Dermis blood vessel endothelial cell (primary cell): ENCODE data around the gene LARGE1. TPM values are rescaled to one million over a fixed set of nuclear protein-coding genes. Genes with fewer than 3 reads are reported as not detected.
"Not testable (repeated sequence)": the region's sequence is repeated elsewhere in the genome, so short reads cannot be mapped to it uniquely, and the experiment has no call there.

Source experiments
- DNase-seq: peaks from one replicate; pipeline ENCODE4 v3.0.0; 2010
- total RNA-seq: library from RNA; depleted of rRNA; stranded (reverse); fragments of >200 nt; gene quantifications from 2 replicates; pipeline ENCODE4 v1.2.3, GENCODE V29; 2014

LARGE1 gene
- total RNA-seq, 1 donor from 2014 or later, result 14.0 TPM

GRCh38 chr22:33589297-33589696 is 331.0 kb downstream of the LARGE1 start:
- no peak for DNase-seq

GRCh38 chr22:33588860-33589259 is 331.4 kb downstream of the LARGE1 start:
- DNase-seq, result no peak

GRCh38 chr22:33584152-33584551 is 336.1 kb downstream of the LARGE1 start:
- no peak for DNase-seq

GRCh38 chr22:33582822-33583400 is 337.4 kb downstream of the LARGE1 start:
- DNase-seq, result no peak

DNA sequence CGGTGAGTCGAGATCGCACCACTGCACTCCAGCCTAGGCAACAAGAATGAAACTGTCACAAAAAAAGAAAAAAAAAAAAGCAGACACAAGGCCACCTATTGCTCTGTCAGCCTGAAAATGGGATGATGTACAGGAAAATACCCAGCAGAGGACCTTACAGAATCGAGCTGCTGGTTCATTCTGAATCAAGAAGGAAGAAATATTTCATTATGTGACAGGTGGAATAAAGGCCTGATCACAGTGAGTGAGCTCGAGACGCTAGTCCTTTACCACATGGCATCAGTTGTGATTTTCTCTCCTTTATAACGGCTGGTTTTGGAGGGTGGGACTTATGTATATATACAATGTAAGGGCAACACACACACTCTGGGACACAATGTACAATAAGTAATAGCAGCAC is 340.0 kb downstream of the LARGE1 start:
- DNase-seq, result no peak

- peak; percentile 23 for DNase-seq
These were observed 340.7 kb downstream of the LARGE1 start for GRCh38 chr22:33579448-33580093.

DNA sequence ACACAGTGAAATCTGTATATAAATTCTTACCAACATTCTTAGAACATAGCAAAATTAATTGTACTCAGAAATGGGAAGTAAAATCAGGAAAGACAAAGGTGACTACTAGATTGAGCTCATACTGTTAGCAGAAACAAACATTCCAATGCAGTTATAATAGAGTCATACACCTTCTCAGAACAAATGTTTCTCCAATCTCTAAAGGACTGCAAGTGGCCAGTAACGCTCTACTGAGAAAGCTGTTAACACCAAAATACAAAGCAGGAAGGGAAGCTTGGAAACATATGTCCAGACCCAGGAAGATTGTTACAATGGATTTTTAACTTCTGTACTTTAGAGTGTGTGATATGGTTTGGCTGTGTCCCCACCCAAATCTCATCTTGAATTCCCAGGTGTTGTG is 341.5 kb downstream of the LARGE1 start:
- no peak for DNase-seq

DNA sequence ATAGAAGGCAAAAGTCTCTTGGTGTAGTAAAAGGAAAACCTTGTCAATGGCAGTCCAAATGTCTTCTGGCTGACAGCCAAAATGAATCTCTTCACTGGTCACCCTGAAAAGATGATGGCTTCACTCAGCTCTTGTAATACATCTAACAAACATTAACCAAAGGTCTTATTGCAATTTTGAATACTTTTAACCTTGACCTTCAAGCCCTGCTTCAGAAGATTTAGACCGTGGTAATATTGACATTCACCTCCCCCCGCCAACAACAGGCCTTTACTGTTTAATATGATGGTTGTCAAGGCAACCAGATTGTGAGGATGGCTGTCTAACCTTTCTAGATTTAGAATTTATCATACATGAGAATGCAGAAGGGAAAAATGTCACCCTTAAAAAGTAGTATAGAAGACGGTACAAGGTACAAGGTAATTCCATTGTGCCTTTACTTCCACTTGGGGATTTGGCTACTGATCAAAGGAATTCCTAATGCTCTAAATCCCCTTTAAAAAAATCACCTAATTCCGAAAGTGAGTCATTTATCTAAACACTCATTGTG is 342.3 kb downstream of the LARGE1 start:
- no peak for DNase-seq

DNA sequence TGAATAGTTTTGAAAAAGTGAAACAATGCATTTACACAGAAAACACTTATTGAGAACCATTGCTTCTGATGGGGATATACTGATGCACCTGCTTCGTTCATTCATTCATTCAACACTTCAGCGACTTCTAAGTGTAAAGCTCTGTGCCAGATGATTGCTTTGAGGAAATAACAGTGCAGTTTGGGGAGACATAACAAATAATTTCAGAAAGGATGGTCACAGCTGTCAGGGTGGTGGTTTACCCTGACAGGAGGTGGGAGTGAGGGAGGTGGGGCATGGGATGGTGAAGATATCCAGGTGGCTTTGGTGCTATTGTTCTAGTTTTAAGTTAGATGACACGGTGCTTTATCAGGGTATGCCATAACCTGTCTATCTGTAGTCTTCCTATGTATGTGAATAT is 344.1 kb downstream of the LARGE1 start:
- DNase-seq, result no peak

DNA sequence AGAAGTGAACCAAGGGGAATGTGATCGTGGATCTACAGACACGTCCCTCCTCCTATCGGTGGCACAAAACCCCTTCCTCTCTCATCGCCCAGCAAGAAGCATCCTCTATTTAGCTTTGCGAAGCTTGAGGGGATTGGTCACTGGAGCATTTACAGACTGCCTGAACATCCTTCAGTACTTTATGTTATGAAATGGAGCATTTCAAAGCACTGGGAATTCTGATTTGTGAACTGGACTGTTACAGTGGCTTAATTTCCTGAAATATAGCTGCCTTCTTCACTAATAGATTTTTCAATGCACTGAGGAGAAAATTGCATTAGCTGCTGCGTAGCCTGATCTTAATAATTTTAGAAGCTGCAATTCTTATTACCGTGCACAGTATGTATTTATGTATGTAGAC is 344.5 kb downstream of the LARGE1 start:
- no peak for DNase-seq

DNA sequence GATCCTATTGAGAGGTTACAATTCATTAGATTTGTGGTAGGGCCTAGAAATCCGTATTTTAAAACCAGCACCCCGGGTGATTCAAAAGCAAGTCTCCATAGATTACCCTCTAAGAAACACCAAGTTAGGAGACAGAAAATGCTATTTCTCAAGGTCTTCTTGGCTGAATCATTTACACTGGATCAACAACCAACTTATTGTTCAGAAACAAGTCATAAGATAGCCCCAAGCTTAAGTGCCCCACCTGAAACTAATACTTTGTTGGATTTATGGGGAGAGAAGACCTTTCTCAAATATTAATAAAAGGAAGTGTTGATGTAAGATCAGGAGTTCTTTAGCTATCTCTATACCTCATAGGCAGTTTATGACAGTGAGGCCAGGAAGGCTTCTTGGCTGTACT is 345.2 kb downstream of the LARGE1 start:
- no peak for DNase-seq

- no peak for DNase-seq
These were observed 346.8 kb downstream of the LARGE1 start for GRCh38 chr22:33573479-33573878.

- DNase-seq, result no peak
These were observed 348.2 kb downstream of the LARGE1 start for GRCh38 chr22:33572086-33572485.

DNA sequence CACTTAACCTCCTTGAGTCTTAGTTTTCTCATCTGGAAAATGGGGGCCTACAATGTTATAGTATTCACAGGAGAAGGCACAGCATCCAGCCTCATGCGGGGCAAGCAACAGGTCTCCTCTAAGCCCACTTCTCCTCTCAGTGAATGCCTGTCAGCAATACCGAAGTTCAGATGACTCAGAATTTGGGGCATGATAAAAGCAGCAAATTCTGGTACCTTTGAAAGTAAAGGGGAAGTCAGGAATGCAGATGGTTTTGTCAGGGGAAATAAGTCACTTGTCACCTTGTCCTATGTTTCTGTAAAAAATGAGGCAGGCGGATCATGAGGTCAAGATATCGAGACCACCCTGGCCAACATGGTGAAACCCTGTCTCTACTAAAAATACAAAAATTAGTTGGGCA is 350.2 kb downstream of the LARGE1 start:
- no peak for DNase-seq

- DNase-seq, result no peak
These were observed 350.7 kb downstream of the LARGE1 start for GRCh38 chr22:33569559-33569958.

DNA sequence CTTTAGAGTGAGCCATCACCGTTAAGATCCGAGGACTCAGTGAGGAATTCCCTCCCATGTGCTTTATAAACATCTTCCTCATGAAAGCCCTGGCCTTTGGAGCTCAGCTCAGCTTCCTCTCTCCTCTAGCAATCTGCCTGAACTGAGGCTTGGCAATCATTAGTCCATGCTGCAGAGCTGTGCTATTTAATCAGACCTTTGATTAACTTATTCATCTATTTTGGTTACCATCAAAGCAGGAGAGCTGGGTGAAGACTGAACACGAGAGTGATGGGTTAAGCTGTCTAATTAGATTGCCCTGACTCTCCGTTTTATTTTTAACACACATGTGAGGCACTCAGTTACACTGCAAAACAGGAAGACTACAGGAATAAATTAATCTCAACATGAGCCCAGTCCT is 351.3 kb downstream of the LARGE1 start:
- DNase-seq, result no peak

DNA sequence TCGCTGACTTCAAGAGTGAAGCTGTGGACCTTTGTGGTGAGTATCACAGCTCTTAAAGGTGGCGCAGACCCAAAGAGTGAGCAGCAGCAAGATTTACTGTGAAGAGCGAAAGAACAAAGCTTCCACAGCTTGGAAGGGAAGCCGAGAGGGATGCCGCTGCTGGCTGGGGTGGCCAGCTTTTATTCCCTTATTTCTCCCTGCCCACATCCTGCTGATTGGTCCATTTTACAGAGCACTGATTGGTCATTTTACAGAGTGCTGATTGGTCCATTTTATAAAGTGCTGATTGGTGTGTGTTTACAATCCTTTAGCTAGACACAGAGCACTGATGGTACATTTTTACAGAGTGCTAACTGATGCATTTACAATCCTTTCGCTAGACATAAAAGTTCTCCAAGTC is 353.8 kb downstream of the LARGE1 start:
- not testable (repeated sequence) for DNase-seq

GRCh38 chr22:33565580-33565995 is 354.7 kb downstream of the LARGE1 start:
- DNase-seq, result no peak

DNA sequence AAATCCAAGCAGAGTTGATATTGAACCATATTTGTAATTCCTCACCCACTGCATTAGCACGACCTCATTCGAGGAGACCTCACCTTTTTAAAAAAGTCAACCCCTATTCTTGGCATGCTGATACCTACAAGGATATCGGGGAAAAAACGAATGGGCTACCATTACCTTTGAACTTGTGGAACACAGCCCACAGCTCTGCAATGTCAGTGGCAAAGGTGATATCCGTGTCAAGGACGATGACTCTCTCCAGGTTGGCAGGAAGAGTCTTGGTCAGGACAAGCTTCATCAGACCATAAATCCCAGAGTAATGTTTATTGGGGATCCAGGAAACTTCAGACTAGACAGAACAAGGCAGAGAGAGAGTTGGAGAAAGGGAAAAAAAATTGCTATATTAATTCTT is 355.6 kb downstream of the LARGE1 start:
- DNase-seq, result no peak

DNA sequence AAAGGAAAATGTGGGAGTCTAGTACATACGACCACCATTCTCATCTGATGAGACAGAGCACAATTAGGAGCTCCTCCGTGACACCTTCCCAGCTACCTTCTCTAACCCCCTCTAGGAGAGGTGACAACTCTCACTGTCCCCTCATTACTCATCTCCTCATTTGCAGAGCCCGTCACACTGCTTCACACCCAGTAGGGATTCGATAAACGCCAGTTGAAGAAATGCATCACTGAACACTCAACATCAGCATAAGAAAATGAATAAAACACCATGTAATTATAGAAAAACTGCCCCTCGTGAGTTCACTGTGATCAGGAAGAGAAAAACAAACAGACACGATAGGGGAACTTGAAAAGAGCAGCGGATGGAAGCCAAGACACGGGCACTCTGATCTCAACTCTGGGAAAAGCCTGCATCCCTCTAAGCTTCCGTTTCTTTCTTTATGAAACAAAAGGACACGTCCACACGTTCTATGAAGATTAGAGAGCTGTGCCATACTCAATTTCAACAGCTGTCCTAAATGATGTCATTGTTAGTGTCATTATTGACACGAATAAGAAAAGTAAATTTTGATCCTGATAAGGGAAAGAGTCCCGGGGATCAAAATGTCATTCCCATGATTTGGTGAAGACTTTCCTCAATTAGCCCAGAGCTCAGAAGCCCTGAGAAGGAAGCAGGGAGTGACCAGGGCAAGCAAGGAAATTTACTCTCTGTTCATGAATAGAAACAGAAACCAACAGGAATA is 356.9 kb downstream of the LARGE1 start:
- no peak for DNase-seq

DNA sequence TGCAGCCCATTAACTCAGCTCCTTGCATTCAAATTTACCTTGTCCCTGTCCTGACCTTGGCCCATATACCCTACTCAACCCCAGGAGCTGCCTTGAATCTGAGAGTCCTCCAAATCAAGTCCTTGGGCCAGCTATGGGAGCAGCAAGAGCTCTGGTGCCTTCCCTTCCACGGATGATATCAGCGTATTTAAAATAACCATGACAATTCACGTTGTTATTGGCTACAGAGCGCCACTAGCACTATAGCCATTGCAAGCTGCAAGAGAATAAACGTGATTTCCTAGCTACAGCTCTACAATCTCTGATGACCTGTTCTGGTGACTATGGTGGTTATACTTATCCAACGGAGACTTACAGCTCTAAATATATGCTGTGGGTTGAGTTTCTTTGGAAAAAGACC is 357.8 kb downstream of the LARGE1 start:
- no peak for DNase-seq

GRCh38 chr22:33561149-33561807 is 359.0 kb downstream of the LARGE1 start:
- DNase-seq, result no peak

DNA sequence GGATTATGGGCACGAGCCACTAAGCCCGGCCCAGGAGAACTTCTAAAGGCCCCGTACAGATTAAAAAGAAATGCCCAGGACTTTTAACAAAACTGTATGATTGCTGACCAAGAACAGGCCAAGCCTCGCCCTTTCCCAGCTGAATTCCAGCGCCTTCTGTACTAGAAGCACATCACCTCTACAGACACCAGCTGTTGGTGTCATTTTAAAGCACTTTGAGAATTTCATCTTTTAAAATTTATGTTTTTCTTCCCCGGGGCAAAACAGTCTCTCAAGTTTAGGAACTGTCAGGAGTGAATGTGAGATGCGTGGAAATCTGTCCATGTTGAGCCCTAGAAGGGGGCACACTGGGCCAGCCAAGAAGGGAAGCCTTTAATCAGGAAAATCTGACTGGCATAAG is 362.4 kb downstream of the LARGE1 start:
- DNase-seq, result no peak
